ENCODE measurements around the gene SNRK. TPM values are rescaled to one million over a fixed set of nuclear protein-coding genes. Genes with fewer than 3 reads are reported as not detected.

Gene SNRK
- total RNA-seq, 1 experiment from 2014 or later, result 7.3 TPM

GRCh38 chr3:43255662-43256061 is 30.7 kb upstream of the SNRK start:
- Histone ChIP-seq H3K36me3 (ENCODE audit: insufficient read depth, low read length, poor library complexity, severe bottlenecking) (no peaks in the 10 kb centered on the region), H3K27ac (ENCODE audit: low read depth, low read length, poor library complexity, severe bottlenecking) (no peak overlapping the region), H3K4me1 (ENCODE audit: insufficient read depth, low read length, poor library complexity, severe bottlenecking) (no peaks in the 10 kb centered on the region), H3K9me3 (ENCODE audit: low read depth, low read length, poor library complexity, severe bottlenecking) (no peaks in the 10 kb centered on the region), H3K27me3 (replicated peaks; ENCODE audit: insufficient read depth, low read depth, low read length, poor library complexity) (no peaks in the 10 kb centered on the region), H3K4me3 (ENCODE audit: low read depth, low read length, poor library complexity, severe bottlenecking) (no peak overlapping the region)
- BruUV-seq (replicated peaks), result no TSS peak
- intact Hi-C loops (cut with micrococcal nuclease; ENCODE audit: unreplicated experiment), result no loop called here
- CTCF ChIA-PET, result no interaction called here
- POLR2A ChIA-PET (ENCODE audit: low non-redundant PET), result no interaction called here
- no peak for TF ChIP-seq EZH2 (IDR thresholded peaks at IDR 0.05; ENCODE audit: borderline replicate concordance, low read depth, low read length, poor library complexity, severe bottlenecking)
- DNase-seq (ENCODE audit: low spot score), result no peak

DNA sequence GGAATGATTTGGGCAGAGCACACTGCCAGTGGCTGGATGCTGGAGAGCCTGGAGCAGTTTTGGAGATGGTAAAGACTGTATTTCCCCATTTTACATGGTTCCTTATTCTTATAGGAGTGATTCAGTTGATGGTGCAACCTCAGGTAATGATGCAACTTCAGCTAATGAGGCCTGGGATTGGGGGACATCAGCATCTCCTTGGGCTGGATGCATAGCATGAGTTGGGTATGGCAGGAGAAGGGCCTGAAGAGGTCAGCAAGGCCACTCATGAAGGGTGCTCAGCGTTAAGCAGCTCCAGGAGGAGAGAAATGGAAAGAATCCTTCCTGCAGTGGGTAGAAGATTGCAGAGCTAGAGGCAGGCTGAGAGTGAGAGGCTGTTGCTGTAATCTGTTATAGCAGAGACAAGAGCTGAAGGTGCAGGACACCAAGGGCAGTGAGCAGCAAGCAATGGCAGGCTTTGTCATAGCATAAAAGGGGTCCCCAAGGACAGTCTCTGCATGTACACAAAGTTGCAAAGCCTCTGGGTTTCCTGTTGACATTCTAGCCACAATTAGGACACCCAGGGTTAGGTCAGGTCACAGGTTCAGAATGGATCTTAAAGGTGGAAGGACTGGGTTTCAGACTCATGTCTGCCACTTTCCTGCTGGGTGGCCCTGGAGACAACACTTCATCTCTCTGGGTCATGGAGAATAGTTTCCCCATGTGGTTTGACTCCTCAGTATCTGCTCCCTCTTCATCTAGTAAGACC is 29.5 kb upstream of the SNRK start:
- Histone ChIP-seq H3K27me3 (replicated peaks; ENCODE audit: insufficient read depth, low read depth, low read length, poor library complexity) (no peaks in the 10 kb centered on the region), H3K36me3 (ENCODE audit: insufficient read depth, low read length, poor library complexity, severe bottlenecking) (no peaks in the 10 kb centered on the region), H3K27ac (ENCODE audit: low read depth, low read length, poor library complexity, severe bottlenecking) (no peak overlapping the region), H3K4me3 (ENCODE audit: low read depth, low read length, poor library complexity, severe bottlenecking) (no peak overlapping the region), H3K4me1 (ENCODE audit: insufficient read depth, low read length, poor library complexity, severe bottlenecking) (no peaks in the 10 kb centered on the region), H3K9me3 (ENCODE audit: low read depth, low read length, poor library complexity, severe bottlenecking) (no peaks in the 10 kb centered on the region)
- intact Hi-C loops (cut with micrococcal nuclease; ENCODE audit: unreplicated experiment), result no loop called here
- ChIA-PET POLR2A (ENCODE audit: low non-redundant PET) (no interaction called here), CTCF (no interaction called here)
- TF ChIP-seq CTCF (conservative IDR thresholded peaks at IDR 0.05; ENCODE audit: low read depth, low read length) (no peak), EZH2 (IDR thresholded peaks at IDR 0.05; ENCODE audit: borderline replicate concordance, low read depth, low read length, poor library complexity, severe bottlenecking) (no peak)
- BruUV-seq (replicated peaks), result no TSS peak
- no peak for DNase-seq (ENCODE audit: low spot score)

- H3K4me3 ChIP-seq (ENCODE audit: low read depth, low read length, poor library complexity, severe bottlenecking), result no peak overlapping the region
- no peak overlapping the region for H3K27ac ChIP-seq (ENCODE audit: low read depth, low read length, poor library complexity, severe bottlenecking)
- no TSS peak for BruUV-seq (replicated peaks)
- no peaks in the 10 kb centered on the region for H3K4me1 ChIP-seq (ENCODE audit: insufficient read depth, low read length, poor library complexity, severe bottlenecking)
- no peaks in the 10 kb centered on the region for H3K36me3 ChIP-seq (ENCODE audit: insufficient read depth, low read length, poor library complexity, severe bottlenecking)
- H3K9me3 ChIP-seq (ENCODE audit: low read depth, low read length, poor library complexity, severe bottlenecking), result no peaks in the 10 kb centered on the region
- POLR2A ChIA-PET (ENCODE audit: low non-redundant PET), result no interaction called here
- intact Hi-C loops (cut with micrococcal nuclease; ENCODE audit: unreplicated experiment), result no loop called here
- DNase-seq (ENCODE audit: low spot score), result no peak
- CTCF ChIA-PET, result no interaction called here
- TF ChIP-seq CTCF (conservative IDR thresholded peaks at IDR 0.05; ENCODE audit: low read depth, low read length), result no peak
- H3K27me3 ChIP-seq (replicated peaks; ENCODE audit: insufficient read depth, low read depth, low read length, poor library complexity), result no peaks in the 10 kb centered on the region
Observed at GRCh38 chr3:43257850-43258249, 28.5 kb upstream of the SNRK start.

- Histone ChIP-seq H3K4me3 (ENCODE audit: low read depth, low read length, poor library complexity, severe bottlenecking) (no peak overlapping the region), H3K4me1 (ENCODE audit: insufficient read depth, low read length, poor library complexity, severe bottlenecking) (no peaks in the 10 kb centered on the region), H3K27ac (ENCODE audit: low read depth, low read length, poor library complexity, severe bottlenecking) (no peak overlapping the region), H3K9me3 (ENCODE audit: low read depth, low read length, poor library complexity, severe bottlenecking) (no peaks in the 10 kb centered on the region), H3K36me3 (ENCODE audit: insufficient read depth, low read length, poor library complexity, severe bottlenecking) (no peaks in the 10 kb centered on the region), H3K27me3 (replicated peaks; ENCODE audit: insufficient read depth, low read depth, low read length, poor library complexity) (no peaks in the 10 kb centered on the region)
- TF ChIP-seq EZH2 (IDR thresholded peaks at IDR 0.05; ENCODE audit: borderline replicate concordance, low read depth, low read length, poor library complexity, severe bottlenecking) (no peak), CTCF (conservative IDR thresholded peaks at IDR 0.05; ENCODE audit: low read depth, low read length) (no peak)
- no peak for DNase-seq (ENCODE audit: low spot score)
- BruUV-seq (replicated peaks), result no TSS peak
- CTCF ChIA-PET, result no interaction called here
- POLR2A ChIA-PET (ENCODE audit: low non-redundant PET), result no interaction called here
- intact Hi-C loops (cut with micrococcal nuclease; ENCODE audit: unreplicated experiment), result no loop called here
Observed at GRCh38 chr3:43259626-43260025, 26.7 kb upstream of the SNRK start.

All from A673 (cell line).